ENCODE results near the gene EHBP1L1.
A peak's percentile ranks its signal among the peaks of the same experiment; 100 is the strongest.
"Not testable (repeated sequence)": the region's sequence is repeated elsewhere in the genome, so short reads cannot be mapped to it uniquely, and the experiment has no call there.

Gene EHBP1L1

DNA sequence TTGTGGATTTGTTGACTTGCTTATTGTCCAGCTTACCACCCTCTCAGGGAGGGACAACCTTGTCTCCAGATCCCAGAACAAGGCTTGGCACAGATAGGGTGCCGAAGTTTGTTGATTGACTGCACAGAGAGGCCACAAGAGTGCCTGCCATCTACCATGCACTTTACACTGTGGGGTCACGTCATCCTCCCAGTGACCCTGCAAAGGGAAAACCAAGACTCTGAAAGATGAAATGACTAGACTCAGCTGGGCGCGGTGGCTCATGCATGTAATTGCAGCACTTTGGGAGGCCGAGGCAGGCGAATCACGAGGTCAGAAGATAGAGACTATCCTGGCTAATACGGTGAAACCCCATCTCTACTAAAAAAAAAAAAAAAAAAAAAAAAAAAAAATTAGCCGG lies 13.1 kb upstream of the EHBP1L1 start:
- no peak for DNase-seq

DNA sequence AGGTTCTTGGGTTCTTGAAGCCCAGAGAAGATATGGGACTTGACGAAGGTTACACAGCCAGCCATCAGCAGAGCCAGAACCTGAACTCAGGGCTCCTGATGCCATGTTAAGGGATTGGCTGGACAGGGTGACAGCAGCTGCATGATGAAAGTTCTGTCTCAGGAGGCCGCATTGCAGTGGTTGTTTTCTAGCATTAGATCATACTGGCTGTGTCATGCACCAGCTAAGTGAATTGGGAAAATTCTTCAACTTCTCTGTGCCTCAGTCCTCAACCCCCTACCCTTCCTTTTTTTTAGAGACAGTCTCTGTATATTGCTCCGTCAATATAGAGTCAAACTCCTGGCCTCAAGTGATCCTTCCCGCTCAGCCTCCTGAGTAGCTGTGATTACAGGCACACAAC lies 12.3 kb upstream of the EHBP1L1 start:
- DNase-seq, result no peak

DNA sequence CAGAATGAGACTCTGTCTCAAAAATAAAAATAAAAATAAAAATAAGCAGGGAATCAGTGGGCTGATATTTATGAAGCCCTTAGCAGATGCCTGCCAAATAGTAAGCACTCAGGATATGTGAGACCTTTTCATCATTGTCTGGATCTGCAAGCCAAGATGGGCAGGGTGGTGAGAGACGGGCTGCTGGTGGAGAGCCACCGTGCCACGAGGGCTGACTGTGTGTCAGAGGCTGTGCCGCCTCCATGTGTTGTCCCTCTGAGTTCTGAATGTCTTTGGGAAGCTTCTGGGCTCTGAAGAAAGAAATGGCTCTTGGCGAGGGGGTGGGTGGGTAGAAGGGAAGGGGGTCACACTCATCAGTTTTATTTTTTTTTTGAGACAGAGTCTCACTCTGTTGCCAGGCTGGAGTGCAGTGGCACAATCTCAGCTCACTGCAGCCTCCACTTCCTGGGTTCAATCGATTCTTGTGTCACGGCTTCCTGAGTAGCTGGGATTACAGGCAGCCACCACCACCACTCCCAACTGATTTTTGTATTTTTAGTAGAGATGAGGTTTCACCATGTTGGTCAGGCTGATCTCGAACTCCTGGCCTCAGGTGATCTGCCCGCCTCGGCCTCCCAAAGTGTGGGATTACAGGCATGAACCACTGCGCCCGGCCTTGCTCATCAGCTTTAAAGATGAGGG lies 10.8 kb upstream of the EHBP1L1 start:
- DNase-seq, result not testable (repeated sequence)

DNA sequence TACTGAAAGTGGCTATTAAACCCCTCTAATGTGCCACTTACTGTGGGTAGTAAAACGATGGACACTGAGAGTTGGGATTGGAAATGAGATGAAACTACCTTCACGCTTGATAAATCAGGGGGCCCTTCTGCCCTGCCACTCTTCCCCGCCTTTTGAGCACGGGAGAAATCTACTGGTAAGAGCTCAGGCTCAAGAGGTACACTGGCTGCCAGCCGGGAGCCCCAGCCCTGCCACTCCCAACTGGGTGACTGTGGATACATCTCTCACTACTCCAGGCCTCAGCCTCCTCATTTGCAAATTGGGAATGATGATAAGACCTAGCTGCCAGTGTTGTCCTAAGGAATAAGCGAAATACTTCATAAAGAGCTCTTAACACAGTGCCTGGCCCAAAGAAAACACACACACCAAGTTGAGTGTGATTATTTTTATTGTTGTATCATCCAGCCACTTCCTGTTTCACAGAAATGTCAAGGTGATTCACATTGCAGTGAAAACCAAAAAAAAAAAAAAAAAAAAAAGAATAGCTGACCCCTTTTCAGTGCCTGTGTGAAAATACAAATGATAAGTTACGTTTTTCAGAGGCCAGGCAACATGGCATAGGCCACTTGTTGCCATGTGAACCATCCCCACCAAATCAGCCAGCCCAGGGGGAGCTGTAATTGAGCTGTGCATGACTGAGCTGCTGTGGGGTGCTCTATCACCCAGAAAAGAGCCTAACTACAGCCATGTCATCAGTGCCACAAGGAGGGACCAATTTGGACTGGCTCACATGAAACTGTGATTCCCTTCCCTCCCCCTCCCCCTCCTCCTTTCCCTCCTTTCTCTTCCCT lies 10.0 kb upstream of the EHBP1L1 start:
- no peak for DNase-seq

DNA sequence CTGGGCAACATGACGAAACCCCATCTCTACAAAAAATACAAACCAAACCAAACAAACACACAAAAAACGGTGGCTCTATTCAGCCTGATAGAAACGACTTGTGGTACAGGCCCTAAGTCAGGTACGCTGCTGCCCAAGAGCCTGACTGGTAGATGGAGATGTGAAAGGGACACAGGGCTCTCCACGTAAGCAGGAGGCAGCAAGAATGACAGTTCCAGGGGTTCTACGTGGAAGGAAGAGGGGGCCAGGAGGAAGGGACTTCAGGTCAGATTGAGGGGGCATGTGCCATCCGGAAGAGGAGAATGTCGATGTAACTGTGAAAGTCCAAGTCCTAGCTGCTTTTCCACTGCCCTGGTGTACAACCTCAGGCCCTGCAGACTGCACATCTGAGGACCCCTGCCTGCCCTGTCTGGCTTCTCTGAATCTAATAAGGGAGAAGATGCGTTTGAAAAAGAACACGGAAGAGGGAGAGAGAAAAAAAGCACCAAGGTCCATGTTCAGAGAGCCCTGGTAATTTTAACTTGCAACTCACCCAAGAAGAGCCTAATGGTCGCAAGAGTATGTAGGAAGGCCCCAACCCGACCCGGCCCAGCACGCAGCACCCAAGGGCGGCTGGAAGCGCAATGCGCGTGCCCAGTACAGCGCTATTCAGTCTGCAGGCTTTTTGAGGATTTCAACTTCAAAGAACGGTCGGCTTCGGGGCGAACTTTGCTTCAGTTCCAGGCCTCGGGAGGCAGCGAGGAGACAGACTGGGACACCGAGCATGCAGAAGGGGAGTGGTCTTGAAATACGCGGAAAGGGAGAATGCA lies 6.5 kb upstream of the EHBP1L1 start:
- DNase-seq, result no peak

DNA sequence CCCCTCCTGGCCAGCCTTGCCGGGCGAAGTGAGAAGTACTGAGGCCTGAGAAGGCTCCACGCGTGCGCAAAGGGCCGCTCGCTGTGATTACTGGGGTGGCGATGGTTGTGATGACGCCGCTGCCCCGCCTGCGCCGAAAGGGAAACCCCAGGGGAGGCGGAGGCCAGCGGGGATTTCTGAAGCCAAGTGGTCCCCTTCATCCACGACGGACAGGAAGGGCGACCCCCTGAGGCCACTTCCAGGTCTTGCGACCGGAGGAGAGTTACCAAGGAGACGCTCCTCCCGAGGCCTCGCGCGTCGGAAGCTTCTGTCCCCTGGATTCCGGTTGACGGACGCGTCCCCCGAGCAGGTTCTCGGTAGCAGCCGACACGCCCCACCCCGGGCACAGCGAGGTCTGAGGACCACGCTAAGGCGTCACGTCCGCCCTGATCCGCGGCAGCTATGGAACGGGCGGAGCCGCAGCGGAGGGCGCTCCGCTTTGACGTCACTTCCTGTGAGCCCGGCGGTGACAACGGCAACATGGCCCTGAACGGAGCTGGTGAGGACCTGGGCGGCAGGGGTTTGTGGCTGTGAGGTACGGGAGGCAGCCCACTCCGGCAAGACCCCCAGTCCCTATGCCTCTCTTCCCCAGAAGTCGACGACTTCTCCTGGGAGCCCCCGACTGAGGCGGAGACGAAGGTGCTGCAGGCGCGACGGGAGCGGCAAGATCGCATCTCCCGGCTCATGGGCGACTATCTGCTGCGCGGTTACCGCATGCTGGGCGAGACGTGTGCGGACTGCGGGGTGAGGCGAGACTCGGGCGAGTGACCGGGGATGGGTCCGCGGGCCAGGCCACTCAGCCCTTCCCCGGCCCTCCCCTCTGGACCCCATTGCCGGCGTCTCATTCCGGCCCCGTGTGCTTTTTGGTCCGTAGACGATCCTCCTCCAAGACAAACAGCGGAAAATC lies 5.6 kb upstream of the EHBP1L1 start, which contains the start of gene ZNRD2:
Gene ZNRD2, plus strand, starts transcription at position 505 of the 946 bp plus-strand sequence. Its CDS starts 15 bp downstream, at position 520.
- DNase-seq, result peak; percentile 93

DNA sequence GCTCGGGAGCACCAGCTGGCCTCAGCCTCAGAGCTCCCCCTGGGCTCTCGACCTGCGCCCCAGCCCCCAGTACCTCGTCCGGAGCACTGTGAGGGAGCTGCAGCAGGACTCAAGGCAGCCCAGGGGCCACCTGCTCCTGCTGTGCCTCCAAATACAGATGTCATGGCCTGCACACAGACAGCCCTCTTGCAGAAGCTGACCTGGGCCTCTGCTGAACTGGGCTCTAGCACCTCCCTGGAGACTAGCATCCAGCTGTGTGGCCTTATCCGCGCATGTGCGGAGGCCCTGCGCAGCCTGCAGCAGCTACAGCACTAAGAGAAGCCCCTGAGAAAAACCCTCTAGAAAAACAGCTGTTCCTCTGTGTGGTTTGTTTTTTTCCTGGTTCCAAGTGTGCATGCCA lies 4.4 kb upstream of the EHBP1L1 start:
- no peak for DNase-seq

DNA sequence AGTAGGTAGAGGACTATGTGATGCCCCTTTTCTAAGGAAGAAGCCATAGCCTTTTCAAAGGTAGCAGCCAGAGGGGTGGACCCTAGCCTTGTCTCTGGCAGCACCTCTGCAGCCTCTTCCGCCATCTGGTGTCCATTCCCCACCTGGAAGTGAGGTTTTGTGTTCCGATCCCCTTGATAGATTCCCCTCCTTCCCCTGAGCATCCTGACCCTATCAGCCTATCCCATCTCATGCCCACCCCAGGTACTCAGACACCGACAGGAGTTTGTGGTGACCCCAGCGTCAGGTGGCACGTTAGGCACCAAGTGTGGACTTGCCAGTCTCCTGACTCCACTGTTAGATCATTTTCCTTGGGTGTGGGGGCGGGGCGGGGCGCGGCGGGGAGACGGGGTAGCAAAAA lies 3.9 kb upstream of the EHBP1L1 start:
- peak; percentile 48 for DNase-seq

DNA sequence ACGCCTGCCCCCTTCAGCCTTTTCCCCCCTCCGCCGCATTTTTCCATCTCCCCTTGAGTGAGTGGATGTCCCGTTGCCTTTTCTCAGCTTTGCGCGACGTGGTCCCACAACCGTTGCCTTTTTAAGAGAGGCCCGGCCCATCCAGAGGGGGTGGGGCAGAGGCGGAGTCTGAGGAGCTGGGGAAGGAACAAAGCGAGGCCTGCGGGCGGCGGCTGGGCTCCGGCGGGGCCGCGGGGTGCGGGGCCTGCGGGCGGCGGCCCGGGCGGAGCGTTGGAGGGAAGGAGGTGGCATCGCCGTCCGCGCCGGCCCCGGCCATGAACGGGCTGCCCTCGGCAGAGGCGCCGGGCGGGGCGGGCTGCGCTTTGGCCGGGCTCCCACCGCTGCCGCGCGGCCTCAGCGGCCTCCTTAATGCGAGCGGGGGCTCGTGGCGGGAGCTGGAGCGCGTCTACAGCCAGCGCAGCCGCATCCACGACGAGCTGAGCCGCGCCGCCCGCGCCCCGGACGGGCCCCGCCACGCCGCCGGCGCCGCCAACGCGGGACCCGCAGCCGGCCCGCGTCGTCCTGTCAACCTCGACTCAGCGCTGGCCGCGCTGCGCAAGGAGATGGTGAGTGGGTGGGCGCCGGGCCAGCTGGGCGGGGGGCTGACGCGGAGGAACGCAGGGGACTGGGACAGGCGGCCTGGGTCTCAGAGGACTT lies 3.3 kb upstream of the EHBP1L1 start, which contains the start of gene FAM89B:
Gene FAM89B, plus strand, starts transcription at position 183 of the 696 bp plus-strand sequence. Its CDS starts 132 bp downstream, at position 315.
- peak; percentile 66 for DNase-seq

DNA sequence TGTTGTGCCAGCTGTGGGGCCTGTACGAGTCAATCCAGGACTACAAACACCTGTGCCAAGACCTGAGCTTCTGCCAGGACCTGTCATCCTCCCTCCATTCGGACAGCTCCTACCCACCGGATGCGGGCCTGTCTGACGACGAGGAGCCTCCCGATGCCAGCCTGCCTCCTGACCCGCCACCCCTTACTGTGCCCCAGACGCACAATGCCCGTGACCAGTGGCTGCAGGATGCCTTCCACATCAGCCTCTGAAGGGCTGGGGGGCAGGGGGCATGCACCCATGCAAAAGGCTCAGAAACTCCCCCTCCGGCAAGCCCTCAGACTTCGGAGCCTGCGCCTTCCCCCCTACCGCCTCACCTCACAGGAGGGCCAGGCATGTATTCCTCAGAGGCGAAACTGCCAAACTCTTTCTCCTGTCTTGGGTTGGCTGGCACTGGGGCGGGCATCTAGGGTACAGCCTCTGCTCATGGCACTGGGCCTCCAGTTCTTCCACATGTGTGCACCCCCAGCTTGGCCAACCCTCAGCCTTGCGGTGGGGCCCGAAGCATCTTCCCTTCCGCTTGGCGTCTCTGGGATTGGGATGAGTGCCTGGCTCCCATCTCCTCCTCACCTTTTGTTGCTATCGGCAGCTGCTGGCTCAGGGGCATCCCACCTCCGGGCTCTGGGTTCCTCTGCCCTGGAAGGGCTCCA lies 2.3 kb upstream of the EHBP1L1 start:
- no peak for DNase-seq

DNA sequence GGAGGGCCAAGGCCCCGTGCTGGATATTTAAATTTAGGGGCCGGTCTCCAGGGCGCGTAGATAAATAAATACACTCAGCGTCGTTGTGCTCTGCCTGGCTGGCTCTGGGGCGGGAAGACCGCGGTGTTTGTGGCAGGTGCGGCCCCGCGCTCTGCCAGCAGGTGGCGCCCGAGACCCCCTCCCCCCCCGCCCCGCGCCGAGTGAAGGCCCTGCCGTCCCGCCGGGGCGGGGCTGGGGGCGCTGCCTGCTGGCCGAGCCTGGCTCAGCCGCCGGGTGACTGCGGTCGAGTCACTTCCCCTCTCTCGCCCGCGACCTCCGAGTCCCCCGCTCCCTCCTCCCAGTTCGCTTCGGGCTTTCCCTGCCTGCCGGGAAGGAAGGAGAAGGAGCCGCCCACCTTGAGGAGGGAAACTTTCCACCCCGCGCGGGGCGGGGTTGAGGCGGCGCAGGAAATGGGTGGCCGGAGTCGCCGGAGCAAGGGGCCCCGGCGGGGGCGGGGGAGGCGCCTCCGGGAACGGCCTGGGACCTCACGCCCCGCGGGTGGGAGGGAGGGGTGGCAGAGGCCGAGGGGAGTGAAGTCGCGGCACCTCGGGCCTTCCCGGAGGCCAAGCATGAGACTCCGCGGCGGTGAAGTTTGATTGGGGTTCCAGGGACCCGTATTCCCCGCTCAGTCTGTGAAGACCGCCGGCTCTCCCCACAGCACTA lies 1.6 kb upstream of the EHBP1L1 start:
- peak; percentile 62 for DNase-seq

DNA sequence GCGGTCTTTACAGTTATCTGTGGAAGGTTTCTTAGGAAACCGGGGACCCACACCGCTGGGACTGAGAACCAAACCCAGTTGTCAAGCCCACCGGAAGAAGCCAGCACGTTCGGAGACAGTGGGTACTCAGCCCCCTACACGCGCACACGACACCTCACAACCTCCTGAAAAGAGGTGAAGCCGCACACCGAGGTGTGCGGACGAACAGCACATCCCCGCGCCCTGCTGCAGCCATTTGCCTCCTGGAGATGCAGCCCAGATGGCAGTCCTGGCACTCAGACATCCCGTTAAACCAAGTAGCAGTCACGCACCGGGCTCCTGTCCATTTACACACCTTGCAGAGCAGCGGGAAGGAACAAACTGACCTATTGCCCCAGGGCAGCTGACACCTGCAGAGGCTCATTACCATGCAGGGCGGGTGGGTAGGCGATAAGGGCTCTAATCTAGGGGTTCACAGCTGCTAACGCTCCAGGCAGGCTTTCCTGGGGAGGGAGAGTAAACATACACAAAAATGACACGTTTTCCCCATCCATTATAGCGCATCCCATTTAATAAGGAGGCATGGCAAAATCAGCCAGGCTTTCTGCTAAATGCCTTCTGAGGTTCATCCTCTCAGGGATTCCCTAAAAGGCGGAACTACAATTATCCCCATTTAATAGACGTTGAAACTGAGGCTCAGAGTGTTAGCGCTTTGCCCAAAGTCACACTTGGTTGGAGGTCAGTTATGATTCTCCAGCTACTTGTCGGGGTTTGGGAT lies 864 bp upstream of the EHBP1L1 start:
- DNase-seq, result no peak

DNA sequence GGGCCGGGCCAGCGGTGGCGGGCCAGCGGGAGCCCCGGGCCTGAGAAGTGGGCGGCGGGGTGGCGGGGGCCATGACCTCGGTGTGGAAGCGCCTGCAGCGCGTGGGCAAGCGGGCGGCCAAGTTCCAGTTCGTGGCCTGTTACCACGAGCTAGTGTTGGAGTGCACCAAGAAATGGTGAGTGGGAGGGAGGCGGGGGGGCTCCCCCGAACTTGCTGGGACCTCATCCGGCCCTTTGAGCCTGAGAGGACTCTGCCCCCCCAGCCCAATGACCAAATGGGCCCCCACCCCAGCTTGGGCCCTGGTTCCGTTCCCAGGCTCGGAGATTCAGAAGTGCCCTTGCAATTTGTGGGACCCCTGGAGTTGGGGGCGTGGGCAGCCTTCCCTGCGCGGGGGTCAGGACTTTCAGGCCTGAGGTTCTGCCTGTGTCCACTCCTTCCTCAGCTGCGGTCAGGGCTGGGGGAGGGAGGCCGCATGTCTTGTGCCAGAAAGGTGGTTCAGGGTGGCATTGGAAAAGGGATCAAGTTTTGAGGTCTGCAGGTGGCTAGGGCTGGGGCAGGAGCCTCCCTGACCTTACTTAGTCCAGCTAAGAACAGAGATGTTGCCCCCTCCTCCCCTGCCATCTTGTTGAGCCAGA lies 496 bp downstream of the EHBP1L1 start:
- DNase-seq, result no peak

DNA sequence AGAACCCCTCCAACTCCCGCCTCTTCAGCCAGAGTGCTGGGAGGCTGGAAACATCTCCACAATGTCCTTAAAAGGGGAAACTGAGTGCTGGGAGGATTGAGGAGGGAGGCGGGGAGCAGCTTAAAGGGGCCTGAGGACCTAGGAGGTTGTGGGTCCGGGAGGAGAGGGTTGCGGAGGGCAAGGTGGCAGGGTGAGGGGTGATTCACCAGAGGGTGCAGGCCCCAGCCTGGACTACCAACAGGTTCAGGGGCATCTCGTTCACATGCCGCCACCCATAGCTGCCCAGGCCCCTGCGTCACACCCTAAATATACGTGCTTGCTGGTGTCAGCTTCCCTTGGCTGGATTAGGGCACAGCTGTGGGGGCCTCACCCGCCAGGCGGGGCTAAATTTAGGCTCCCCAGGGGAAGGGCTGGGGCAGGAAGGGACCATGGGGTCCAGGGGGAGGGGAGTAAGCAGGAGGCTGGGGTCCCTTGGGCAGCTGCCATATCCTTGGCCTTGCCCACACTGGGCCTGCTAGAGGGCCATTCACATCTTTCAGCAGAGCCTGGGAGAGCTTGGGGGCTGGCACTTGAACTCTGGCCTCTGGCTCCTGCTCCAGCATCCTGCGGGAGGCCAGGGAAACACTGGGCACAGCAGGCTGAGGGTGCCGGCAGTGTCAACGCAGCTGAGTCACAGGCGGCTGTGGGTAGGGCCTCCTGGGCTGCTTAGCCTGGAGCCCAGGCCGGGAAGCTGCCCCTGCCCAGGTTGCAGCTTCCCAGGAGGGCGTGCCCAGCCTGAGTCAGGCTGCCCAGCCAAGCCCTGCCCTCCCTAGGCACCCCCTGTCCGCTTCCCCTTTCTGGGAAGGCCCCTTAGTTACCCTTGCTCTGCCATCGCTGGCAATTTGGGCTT lies 1.3 kb downstream of the EHBP1L1 start:
- no peak for DNase-seq

DNA sequence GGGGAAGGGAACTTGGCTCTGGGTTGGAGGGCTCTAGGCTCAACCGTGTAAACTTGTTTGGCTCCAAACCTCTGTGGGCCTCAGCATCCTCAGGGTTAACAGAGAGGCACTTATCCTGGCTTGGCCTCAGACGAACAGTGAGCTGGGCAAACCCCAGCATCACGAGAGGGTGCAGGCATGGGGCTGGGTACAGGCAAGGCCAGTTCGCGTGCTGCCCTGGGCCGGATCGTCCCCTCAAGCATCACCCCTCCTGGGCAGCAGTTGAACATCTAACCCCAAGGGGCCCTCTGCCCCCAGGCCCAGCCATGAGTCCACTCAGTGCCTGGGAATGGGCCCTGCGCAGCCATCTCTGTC lies 1.9 kb downstream of the EHBP1L1 start:
- no peak for DNase-seq

DNA sequence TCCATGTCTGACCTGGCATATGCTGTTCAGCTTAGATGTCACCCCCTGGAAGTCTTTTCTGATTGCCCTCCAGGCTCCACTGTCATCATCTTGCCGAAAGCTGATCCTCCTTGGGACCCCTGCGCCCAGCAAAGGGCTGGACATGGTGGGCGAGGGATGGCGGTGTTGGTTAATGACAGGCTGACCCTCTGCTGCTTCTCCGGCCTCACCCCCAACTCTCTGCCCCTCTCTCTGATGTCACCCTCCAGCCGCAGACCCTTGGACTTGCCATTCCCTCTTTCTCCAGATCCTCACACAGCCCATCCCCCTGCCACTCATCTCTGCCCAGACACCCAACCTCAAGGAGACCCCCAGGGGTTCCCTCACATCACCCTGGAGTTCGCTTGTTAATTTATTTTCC lies 2.3 kb downstream of the EHBP1L1 start:
- no peak for DNase-seq

DNA sequence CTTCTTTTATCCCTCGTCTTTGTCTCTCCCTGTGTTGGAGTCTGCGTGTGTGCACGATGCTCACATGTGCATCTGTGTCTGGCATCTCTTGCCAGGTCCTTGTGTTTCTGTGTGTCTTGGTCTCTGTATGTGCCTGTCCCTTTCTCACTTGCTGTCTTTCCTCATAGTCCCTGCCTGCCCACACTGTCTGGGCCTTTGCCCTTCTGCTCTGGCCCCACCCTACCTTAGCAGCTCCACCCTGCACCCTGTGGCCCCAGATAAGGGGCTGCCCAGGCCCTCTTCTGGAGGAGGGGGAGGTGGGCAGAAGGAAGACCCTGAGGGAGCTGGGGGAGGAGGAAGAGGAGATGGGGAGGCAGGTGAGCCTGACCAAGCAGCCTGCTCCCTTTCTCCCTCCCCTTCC lies 2.8 kb downstream of the EHBP1L1 start:
- no peak for DNase-seq

DNA sequence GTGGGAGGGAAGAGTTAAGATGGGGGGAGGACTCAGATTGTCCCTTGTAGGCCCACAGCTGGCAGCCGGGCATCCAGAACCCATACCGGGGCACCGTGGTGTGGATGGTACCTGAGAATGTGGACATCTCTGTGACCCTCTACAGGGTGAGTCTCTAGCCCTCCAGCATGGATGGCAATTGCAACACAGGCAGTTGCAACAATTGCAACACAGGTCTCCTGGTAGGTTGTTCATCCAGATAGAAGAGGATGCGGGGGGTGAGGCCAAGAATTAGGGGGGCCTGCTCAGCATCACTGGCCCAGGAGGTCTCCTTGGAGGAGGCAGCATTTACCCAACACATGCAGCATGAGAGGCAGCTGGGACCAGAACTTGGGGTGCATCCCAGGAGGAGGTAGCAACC lies 3.4 kb downstream of the EHBP1L1 start:
- DNase-seq, result no peak

Data from NCI-H1105 treated with DMSO at 0.1 percent for 48 hours (cell line).